Activated naive CD4-positive, alpha-beta T cell treated with anti-CD3 and anti-CD28 coated beads, Interleukin-2, amount 50 U/mL, for 24 hours (primary cell): ENCODE measurements around the gene SMYD1.

Experiments
- H3K27ac Mint-ChIP-seq: one replicate; pipeline ENCODE4 v1.8.0; 2021; ENCODE audit warnings: mild to moderate bottlenecking, mixed read lengths
- H3K27me3 Mint-ChIP-seq: one replicate; pipeline ENCODE4 v1.8.0; 2021; ENCODE audit warnings: mixed read lengths
- H3K36me3 Mint-ChIP-seq: one replicate; pipeline ENCODE4 v1.8.0; 2021; ENCODE audit warnings: mixed read lengths
- H3K4me1 Mint-ChIP-seq: one replicate; pipeline ENCODE4 v1.8.0; 2021; ENCODE audit warnings: mixed read lengths
- H3K4me3 Mint-ChIP-seq: one replicate; pipeline ENCODE4 v1.8.0; 2021; ENCODE audit warnings: mild to moderate bottlenecking, mixed read lengths
- H3K9me3 Mint-ChIP-seq: one replicate; pipeline ENCODE4 v1.8.0; 2021; ENCODE audit warnings: mixed read lengths

Gene SMYD1

DNA sequence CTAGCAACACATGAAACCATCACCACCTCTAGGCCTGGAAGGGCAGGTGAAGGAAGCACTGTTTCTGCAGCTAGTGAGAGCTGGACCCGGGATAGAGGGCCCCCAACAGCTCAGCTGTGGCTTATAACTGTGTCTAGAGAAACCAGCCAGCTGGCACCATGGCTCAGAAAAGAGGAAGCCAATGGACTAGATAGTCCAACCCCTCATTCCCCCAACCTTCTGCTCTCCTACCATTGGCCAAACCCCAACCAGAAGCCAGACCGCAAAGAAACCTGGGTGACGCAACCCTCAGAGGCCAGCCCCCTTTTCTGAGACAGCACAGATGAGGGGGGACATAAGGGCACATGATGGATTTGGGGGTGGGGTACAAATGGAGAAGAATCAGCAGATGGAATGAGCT, 24.3 kb downstream of the SMYD1 start:
- H3K27me3 Mint-ChIP-seq, result no peaks in the 10 kb centered on the region
- H3K9me3 Mint-ChIP-seq, result no peaks in the 10 kb centered on the region
- no peak overlapping the region for H3K4me3 Mint-ChIP-seq
- peak overlapping the region; percentile 47 for H3K27ac Mint-ChIP-seq
- H3K4me1 Mint-ChIP-seq, result peaks cover 33% of the 10 kb centered on the region
- H3K36me3 Mint-ChIP-seq, result no peaks in the 10 kb centered on the region

DNA sequence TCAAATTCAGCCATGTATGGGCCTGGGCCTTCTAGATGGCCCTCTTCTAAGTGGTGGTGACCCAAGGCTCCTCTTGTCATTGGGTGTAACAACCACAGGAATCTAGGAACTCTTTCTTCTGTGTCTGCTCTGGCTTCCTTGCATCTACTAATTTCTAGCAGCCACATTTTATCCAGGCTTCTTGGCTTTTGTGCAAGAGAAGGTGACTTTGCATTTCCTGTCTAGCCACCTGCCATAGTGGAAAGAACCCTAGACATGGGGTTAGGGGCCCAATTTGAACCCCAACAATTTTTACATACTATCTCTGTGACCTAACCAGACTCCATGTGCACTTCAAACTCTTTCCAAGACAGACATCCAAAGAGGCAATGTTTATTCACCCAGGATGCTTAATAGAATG, 25.1 kb downstream of the SMYD1 start:
- Mint-ChIP-seq H3K27me3 (no peaks in the 10 kb centered on the region), H3K4me1 (peaks cover 33% of the 10 kb centered on the region), H3K27ac (no peak overlapping the region), H3K9me3 (no peaks in the 10 kb centered on the region), H3K36me3 (no peaks in the 10 kb centered on the region), H3K4me3 (no peak overlapping the region)

DNA sequence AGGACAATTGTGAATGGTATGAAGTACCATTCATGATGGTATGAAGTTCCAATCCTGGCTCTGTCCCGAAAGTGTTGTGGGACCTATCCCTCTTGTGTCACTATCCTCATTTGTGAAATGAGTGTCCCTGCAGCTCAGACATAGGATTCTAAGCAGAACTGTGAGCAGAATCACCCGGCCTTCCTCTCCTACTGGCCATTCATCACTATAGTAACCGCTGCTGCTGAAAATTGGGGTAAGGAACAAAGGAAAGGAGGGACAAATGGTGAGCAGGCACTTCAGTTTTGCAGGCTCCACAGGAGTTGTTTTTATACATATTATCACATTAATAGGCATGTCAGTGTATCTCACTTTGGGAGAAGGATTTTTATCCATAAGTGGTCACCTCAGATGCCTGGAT, 27.4 kb downstream of the SMYD1 start:
- Mint-ChIP-seq H3K27me3 (no peaks in the 10 kb centered on the region), H3K9me3 (no peaks in the 10 kb centered on the region), H3K27ac (no peak overlapping the region), H3K4me1 (peaks cover 23% of the 10 kb centered on the region), H3K36me3 (no peaks in the 10 kb centered on the region), H3K4me3 (no peak overlapping the region)

DNA sequence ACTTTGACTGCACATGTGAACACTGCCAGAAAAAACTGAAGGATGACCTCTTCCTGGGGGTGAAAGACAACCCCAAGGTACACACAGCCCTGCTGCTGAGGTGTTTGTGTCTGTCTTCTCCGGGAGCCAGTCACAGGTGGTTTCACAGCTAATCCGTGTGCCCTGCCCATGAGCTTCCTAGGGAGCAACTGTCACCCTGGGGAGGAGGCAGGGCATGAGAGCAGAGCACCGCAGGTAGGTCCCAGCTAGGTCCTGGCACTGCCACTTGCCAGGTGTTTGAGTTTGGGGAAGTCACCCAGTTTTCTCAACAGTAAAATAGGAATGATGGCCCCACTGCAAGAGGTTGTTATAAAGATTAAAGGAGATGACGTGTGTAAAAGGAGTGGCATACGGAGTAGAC, 29.1 kb downstream of the SMYD1 start:
- Mint-ChIP-seq H3K4me1 (peaks cover 6% of the 10 kb centered on the region), H3K36me3 (no peaks in the 10 kb centered on the region), H3K4me3 (no peak overlapping the region), H3K27me3 (no peaks in the 10 kb centered on the region), H3K27ac (no peak overlapping the region), H3K9me3 (no peaks in the 10 kb centered on the region)

DNA sequence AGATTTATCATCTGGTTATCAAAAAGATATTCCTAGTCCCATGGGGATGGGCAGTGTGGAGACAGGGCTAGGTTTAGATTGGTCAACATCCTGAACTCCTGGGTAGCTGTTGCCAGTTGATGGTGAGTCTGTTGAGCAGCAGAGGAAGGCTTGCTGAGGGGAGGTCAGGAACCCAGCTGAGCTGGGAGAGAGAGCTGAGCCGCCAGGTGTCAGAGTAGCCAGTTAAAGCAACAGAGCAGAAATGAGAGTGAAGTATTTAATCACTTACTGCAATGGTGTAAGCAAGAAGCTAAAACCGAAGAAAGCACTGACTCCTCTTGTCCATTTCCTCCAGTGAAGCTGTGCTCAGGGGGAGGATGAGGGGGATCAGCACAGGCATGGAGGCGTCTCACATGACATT, 29.6 kb downstream of the SMYD1 start:
- H3K9me3 Mint-ChIP-seq, result no peaks in the 10 kb centered on the region
- H3K27ac Mint-ChIP-seq, result no peak overlapping the region
- H3K36me3 Mint-ChIP-seq, result no peaks in the 10 kb centered on the region
- H3K4me1 Mint-ChIP-seq, result peaks cover 4% of the 10 kb centered on the region
- H3K27me3 Mint-ChIP-seq, result no peaks in the 10 kb centered on the region
- H3K4me3 Mint-ChIP-seq, result no peak overlapping the region

DNA sequence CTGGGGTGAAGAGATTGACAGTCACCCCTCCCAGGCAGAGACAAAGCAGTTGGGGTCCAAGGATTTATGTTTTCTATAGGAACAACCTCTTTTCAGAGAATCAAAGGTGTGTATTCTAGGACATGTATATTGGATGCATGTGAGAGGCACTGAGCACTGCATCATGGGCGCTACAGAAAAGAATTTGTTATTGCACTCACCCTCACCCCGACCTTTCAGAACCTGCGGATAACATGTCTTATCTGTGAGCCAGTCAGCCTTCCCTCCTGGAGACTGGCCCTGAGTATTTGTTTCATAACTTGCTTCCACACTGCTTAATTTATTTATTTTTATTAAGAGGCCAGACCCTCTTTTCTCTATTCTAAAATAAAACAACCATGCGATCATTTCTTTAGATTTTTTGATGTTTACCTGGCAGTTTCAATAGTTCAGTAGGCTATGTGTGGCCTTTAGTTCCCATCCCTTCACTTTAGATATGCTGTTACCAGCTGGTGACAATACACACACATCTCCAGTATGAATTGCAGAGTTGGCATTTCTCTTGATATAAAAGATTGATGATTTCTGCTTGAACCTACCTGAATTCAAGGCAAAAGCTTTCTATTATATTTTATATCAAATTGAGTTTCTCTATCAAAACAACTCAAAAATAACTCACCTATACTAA, 30.4 kb downstream of the SMYD1 start:
- H3K4me3 Mint-ChIP-seq, result no peak overlapping the region
- H3K27ac Mint-ChIP-seq, result no peak overlapping the region
- no peaks in the 10 kb centered on the region for H3K36me3 Mint-ChIP-seq
- peaks cover 1% of the 10 kb centered on the region for H3K4me1 Mint-ChIP-seq
- no peaks in the 10 kb centered on the region for H3K9me3 Mint-ChIP-seq
- H3K27me3 Mint-ChIP-seq, result no peaks in the 10 kb centered on the region

DNA sequence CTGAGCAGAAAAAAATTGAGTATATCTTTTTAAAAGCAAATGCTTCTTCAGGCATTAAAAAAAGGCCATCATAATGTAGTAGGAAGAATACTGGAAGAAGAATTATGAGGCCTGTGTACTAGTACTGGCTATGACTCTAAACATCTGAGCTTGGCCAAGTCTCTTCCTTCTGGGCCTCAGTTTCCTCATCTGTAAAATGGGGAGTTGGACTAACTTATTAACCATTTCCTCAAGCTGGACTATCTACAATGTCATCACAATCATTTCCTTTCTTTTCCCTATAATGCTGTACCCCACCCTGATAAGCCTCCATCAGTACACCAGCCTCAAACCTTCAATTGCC, 30.9 kb downstream of the SMYD1 start:
- H3K9me3 Mint-ChIP-seq, result no peaks in the 10 kb centered on the region
- no peaks in the 10 kb centered on the region for H3K4me1 Mint-ChIP-seq
- H3K27ac Mint-ChIP-seq, result no peak overlapping the region
- H3K4me3 Mint-ChIP-seq, result no peak overlapping the region
- H3K36me3 Mint-ChIP-seq, result no peaks in the 10 kb centered on the region
- H3K27me3 Mint-ChIP-seq, result no peaks in the 10 kb centered on the region

DNA sequence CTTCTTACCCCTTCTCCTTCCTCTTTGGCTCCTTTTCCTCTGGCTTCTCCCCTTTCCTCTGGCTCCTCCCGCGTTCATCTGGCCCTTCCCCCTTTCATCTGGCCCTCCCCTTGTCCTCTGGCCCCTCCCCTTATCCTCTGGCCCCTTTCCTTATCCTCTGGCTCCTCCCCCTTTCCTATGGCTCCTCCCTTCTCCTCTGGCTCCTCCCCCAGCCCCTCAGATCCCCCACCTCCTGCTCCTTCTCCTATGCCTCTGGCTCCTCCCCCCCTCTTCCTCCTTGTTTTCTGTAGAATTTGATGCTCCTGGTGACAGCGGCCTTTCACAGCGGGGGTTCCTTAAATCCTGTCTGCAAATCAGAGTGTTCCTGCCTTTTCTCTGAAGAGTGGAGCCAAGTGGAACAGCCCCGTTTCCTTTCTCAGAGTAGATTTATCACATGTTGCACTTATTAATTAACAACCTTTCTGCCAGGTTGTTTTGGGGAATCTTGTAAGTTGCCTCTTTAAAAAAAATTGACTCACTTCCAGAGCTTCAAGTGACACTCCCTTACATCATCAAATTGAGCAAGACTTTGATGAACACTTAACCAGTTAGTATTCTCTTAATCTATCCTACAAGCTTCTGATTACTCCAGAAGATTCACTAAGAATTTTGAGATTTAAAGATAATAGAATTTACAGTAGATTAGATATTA, 32.3 kb downstream of the SMYD1 start:
- no peaks in the 10 kb centered on the region for H3K27me3 Mint-ChIP-seq
- no peaks in the 10 kb centered on the region for H3K9me3 Mint-ChIP-seq
- H3K36me3 Mint-ChIP-seq, result no peaks in the 10 kb centered on the region
- no peak overlapping the region for H3K27ac Mint-ChIP-seq
- no peaks in the 10 kb centered on the region for H3K4me1 Mint-ChIP-seq
- no peak overlapping the region for H3K4me3 Mint-ChIP-seq

DNA sequence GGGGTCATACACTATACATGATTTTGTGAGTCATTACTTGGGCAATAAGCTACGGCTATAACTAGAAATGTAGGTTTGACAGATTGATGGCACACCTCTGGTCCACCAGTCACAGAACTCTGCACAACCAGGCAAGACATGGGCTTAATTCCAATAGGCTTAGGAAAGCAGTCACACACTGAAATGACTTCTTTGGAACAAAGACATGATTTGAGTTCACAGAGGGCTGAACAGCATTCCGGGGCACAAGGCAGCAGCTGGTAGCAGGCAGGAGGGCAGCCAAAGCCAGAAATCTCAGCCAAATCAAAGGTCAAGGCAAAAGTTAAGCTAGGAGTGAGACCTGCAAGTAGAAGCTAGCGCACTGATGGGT, 32.8 kb downstream of the SMYD1 start:
- no peak overlapping the region for H3K27ac Mint-ChIP-seq
- no peaks in the 10 kb centered on the region for H3K27me3 Mint-ChIP-seq
- no peaks in the 10 kb centered on the region for H3K36me3 Mint-ChIP-seq
- H3K9me3 Mint-ChIP-seq, result no peaks in the 10 kb centered on the region
- no peak overlapping the region for H3K4me3 Mint-ChIP-seq
- no peaks in the 10 kb centered on the region for H3K4me1 Mint-ChIP-seq

DNA sequence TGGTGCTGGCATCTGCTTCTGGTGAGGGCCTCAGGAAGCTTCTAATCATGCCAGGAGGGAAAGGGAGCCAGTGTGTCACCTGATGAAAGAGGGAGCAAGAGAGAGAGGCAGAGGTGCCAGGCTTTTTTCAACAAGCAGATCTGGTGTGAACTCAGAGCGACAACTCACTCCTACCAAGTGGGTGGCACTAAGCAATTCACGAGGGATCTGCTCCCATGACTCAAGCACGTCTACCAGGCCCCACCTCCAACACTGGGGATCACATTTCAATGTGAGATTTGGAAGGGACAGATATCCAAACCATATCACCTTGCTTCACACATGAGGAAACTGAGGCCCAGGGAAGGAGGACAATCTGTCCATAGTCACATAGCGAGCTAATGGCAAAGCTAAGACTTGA, 41.2 kb downstream of the SMYD1 start:
- Mint-ChIP-seq H3K9me3 (no peaks in the 10 kb centered on the region), H3K36me3 (no peaks in the 10 kb centered on the region), H3K4me1 (no peaks in the 10 kb centered on the region), H3K27me3 (no peaks in the 10 kb centered on the region), H3K27ac (no peak overlapping the region), H3K4me3 (no peak overlapping the region)

DNA sequence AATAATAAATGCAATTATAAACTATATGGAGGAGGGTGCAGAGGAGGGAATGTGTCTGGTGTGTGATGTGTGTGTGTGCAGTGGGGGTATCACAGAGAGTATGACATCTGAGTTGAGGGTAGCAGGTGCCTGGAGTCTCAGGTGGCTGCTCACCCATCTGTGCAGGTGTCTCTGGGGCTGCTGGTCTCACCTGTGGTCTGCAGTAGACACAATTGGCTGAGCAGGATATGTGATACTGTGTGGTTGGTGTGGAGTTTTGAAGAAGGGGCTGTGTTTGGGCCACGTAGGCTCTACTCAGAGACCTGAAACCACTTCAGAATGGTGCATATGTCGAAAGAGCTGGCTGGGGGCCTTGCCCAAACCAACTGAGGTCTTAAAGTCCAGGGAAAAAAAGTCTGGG, 43.2 kb downstream of the SMYD1 start:
- Mint-ChIP-seq H3K27ac (no peak overlapping the region), H3K9me3 (no peaks in the 10 kb centered on the region), H3K27me3 (no peaks in the 10 kb centered on the region), H3K4me3 (no peak overlapping the region), H3K36me3 (no peaks in the 10 kb centered on the region), H3K4me1 (no peaks in the 10 kb centered on the region)

DNA sequence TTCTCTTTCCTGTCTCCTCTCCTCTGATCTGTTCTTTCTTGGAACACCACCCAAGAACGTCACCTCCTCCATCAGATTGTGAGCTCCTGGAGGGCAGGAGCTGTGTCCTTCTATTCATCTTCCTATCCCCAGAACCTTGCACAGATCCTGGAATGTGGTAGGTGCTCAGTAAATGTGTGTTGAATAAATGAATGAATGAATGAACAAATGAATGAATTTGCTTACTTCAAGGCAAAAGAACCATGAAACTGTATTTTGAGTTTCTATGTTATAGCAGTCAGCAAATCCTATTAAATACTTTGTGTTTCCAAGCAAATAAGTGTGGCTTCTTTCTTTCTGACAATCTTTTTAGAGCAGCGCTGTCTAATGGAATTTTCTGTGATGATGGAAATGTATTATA, 45.4 kb downstream of the SMYD1 start:
- H3K4me3 Mint-ChIP-seq, result no peak overlapping the region
- no peaks in the 10 kb centered on the region for H3K4me1 Mint-ChIP-seq
- H3K27me3 Mint-ChIP-seq, result no peaks in the 10 kb centered on the region
- no peaks in the 10 kb centered on the region for H3K36me3 Mint-ChIP-seq
- H3K9me3 Mint-ChIP-seq, result no peaks in the 10 kb centered on the region
- no peak overlapping the region for H3K27ac Mint-ChIP-seq

DNA sequence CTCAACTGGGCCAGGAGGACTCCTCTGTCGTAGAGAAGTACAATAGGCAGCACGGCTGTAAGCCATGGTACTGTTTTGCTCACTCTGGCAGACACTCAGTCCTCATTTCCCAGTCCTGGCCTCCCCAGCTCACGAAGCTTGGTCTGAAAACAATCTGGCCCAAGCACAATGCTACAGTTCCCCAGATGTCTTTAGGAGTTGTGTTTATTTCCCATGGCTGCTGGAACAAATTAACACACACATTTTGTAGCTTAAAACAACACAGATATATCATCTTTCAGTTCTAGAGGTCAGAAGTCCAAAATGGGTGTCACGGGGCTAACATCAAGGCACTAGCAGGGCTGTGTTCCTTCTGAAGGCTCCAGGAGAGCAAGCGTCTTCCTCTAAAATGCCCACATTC, 47.3 kb downstream of the SMYD1 start:
- H3K4me3 Mint-ChIP-seq, result no peak overlapping the region
- H3K27ac Mint-ChIP-seq, result no peak overlapping the region
- H3K9me3 Mint-ChIP-seq, result no peaks in the 10 kb centered on the region
- no peaks in the 10 kb centered on the region for H3K27me3 Mint-ChIP-seq
- no peaks in the 10 kb centered on the region for H3K36me3 Mint-ChIP-seq
- H3K4me1 Mint-ChIP-seq, result no peaks in the 10 kb centered on the region

DNA sequence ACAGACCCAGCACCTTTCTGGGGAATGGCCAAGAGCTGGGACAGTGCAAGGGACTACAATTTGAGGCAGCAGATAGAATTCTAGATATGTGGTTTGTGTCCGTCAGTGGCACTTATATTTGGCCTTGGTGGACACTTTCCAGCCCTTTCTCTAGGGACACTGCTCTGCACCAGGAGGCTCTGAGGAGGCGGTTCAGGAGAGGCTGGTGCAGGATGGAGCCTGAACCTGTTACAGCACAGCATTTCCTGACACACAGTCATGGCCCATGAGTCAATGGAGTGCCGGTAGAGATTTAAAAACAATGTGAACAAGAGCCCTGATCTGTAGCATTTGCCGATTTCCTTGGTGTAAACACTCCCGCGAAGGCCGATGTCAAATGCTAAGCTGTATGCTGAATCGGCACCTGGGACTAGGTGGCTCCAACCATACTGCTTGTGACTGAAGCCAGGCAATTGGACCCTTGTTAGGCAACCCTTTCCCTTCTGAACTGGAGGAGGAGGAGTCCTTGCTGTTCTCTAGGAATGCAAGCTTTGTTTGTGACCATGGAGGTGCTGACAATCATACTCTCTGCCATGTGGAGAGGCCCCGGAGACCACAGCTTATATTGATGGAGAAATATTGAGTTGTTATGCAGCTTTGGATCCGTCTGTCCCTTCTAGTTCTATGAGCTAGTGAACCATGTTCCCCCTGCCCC, 48.3 kb downstream of the SMYD1 start:
- Mint-ChIP-seq H3K27ac (no peak overlapping the region), H3K36me3 (no peaks in the 10 kb centered on the region), H3K27me3 (no peaks in the 10 kb centered on the region), H3K9me3 (no peaks in the 10 kb centered on the region), H3K4me1 (no peaks in the 10 kb centered on the region), H3K4me3 (no peak overlapping the region)

DNA sequence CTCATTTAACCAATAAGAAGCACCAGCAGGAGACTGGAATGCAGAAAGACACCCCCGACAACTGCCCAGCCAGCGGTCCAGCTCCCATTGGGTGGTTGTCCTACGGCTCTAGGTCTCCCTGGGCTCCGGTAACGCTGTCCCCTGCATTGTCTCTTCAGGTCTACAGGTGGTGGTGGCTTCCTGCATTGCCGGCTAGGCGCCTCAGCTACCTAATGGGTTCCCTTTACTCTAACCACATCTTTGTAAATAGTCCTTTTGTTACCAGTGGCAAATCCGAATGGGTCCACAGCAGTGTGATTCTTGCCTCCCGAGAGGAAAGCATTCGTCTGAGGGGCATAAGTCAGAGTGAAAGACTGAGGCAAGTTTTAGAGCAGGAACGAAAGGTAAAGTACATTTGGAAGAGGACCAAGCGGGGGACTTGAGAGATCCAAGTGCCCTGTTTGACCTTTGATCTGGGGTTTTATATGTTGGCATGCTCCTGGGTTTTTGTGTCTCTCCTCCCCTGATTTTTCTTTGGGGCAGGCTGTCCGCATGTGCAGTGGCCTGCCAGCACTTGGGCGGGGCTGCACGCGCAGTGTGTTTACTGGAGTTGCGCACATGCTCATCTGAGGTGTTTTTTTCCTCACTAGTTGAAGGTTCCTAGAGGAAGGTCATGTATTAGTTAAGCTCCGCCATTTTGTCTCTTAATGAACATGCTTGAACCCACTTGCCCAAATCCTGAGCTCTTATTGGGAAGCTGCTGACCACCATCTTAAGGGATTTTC, 49.2 kb downstream of the SMYD1 start:
- Mint-ChIP-seq H3K4me3 (no peak overlapping the region), H3K27ac (no peak overlapping the region), H3K4me1 (no peaks in the 10 kb centered on the region), H3K36me3 (no peaks in the 10 kb centered on the region), H3K9me3 (no peaks in the 10 kb centered on the region), H3K27me3 (no peaks in the 10 kb centered on the region)

DNA sequence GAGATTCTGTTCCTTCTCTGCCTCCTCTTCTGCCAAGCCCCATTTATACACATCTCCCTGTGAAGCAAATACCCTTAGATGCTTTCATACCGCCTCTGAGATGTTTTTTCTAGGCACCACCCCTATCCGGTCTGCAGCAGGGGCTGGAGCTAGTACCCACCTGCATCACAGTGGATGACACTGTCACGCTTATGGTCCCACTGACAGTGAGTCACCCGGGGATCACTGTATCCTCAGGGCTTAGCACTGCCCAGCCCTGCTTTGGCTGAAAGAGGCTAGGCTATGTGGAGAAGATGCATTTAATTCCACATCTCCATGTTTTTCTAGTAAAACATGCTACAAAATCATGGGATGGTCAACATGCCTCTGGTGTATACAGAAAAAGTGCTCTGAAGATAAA, 50.3 kb downstream of the SMYD1 start:
- no peaks in the 10 kb centered on the region for H3K27me3 Mint-ChIP-seq
- no peak overlapping the region for H3K4me3 Mint-ChIP-seq
- H3K36me3 Mint-ChIP-seq, result no peaks in the 10 kb centered on the region
- H3K27ac Mint-ChIP-seq, result no peak overlapping the region
- H3K9me3 Mint-ChIP-seq, result no peaks in the 10 kb centered on the region
- no peaks in the 10 kb centered on the region for H3K4me1 Mint-ChIP-seq
